ENCODE data around the gene EXT2. TPM values are rescaled to one million over a fixed set of nuclear protein-coding genes. Genes with fewer than 3 reads are reported as not detected.
A peak's percentile ranks its signal among the peaks of the same experiment; 100 is the strongest.

The EXT2 gene
- polyA plus RNA-seq, 3 donors from 2014 or later, result 58.8 to 95.5 (median 59.5) TPM

DNA sequence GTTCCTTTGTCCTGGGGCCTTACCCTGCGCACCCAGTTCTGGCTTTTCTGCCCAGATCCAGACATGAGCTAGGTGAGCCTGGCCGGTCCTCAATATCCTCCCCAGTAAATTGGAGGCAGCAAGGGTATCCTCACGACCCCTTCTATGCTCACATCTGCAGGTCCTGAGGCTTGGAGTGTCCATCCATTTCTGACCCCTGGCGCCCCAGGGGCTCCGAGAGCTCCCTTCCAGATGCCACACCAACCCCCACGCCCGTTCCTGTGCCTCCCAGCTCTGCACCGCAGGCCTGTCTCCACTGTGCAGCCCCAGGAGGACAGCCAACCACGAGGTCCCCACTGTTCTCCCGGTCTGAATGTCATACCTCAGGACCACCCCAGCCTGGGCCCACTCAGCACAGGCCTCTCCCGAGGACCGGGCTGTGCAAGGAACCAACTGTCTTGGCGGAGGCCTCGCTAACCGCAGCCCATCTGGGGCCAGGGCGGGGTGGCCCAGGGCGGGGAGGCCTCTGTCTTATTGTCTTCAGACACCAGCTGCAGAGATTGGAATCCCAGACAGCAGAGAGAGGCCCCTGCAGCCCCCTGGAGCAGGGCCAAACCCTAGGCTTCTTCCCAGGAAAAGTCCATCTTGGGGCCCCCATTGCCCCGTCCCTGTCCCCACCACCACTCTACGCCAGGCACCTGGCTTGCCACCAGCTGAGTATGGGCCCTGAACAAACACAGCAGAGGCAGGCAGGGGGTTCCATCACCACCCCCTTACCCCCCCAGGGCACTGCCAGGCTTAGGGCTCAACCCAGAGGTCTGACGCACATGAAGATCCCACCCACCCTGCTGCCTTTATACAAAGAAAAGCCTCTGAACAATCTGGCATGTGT lies 175.2 kb downstream of the EXT2 start:
- Mint-ChIP-seq H3K4me3 (no peak overlapping the region), H3K27me3 (ENCODE audit: low read depth in 3 of 3) (peaks cover 0 to 6% (median 0%) of the 10 kb centered on the region in 3 donors), H3K27ac (no peak overlapping the region), H3K9me3 (no peaks in the 10 kb centered on the region), H3K36me3 (no peaks in the 10 kb centered on the region), H3K4me1 (no peaks in the 10 kb centered on the region)
- DNase-seq, result no peak

DNA sequence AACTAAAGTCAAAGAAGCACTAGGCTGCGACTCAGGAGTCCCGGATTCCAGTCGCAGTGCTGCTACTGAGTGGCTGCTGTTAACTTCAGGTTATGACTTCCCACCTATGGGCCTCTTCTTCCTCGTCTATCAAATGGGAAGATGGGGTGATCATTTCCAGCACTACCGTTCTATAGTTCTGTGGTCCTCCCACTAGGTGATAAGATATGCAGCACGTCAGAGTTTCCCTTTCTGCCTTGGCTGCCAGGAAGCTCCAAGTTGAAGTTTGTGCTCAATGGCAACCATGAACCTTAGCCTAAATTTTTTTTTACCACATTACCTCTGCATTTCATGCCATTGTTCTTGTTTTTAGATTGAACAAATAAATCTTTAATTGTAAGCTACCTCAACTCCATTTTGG lies 175.8 kb downstream of the EXT2 start:
- DNase-seq, result no peak
- Mint-ChIP-seq H3K27ac (peak overlapping the region in 1 of 6 donors; percentile 20), H3K27me3 (ENCODE audit: low read depth in 3 of 3) (peaks cover 0 to 6% (median 0%) of the 10 kb centered on the region in 3 donors), H3K36me3 (no peaks in the 10 kb centered on the region), H3K9me3 (no peaks in the 10 kb centered on the region), H3K4me3 (no peak overlapping the region), H3K4me1 (no peaks in the 10 kb centered on the region)

GRCh38 chr11:44274404-44274803 lies 178.9 kb downstream of the EXT2 start:
- H3K27me3 Mint-ChIP-seq (ENCODE audit: low read depth in 3 of 3), result peaks cover 0 to 4% (median 2%) of the 10 kb centered on the region in 3 donors
- no peaks in the 10 kb centered on the region for H3K4me1 Mint-ChIP-seq
- no peaks in the 10 kb centered on the region for H3K9me3 Mint-ChIP-seq
- H3K36me3 Mint-ChIP-seq, result no peaks in the 10 kb centered on the region
- H3K27ac Mint-ChIP-seq, result no peak overlapping the region
- DNase-seq, result no peak
- H3K4me3 Mint-ChIP-seq, result no peak overlapping the region

- no peak overlapping the region for H3K4me3 Mint-ChIP-seq
- H3K4me1 Mint-ChIP-seq, result no peaks in the 10 kb centered on the region
- H3K27ac Mint-ChIP-seq, result no peak overlapping the region
- H3K27me3 Mint-ChIP-seq (ENCODE audit: low read depth in 3 of 3), result peaks cover 0 to 4% (median 2%) of the 10 kb centered on the region in 3 donors
- no peaks in the 10 kb centered on the region for H3K36me3 Mint-ChIP-seq
- no peak for DNase-seq
- H3K9me3 Mint-ChIP-seq, result no peaks in the 10 kb centered on the region
Observed at GRCh38 chr11:44275241-44275640, 179.8 kb downstream of the EXT2 start.

DNA sequence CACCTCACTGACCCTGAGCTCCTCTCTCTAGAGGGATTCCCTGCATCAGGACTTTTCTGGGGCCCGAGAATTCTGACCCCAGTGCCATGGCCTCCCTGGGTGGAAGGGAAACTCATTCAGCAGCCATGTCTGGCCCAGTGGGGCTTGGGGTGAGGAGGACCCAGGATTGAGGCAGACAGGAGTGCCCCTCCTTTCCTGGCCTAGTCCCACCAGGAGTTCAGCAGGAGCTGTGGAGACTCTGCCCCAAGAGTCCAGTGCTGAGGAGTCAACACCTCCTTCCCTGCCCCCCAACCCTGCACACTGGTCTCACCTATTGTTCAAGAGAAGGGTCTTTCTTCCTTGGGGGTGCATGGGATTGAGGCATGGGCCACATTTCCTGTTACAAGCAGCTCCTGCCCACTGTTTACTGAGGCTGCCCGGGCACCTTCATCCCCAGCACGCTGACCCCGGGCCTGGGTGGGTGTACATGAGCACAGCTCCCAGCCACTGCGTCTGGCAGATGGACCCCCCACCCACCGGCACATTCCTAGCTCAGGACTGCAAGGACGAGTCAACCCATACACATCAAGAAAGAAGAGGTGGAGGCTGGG lies 180.6 kb downstream of the EXT2 start:
- no peaks in the 10 kb centered on the region for H3K4me1 Mint-ChIP-seq
- peaks cover 0 to 4% (median 3%) of the 10 kb centered on the region in 3 donors for H3K27me3 Mint-ChIP-seq (ENCODE audit: low read depth in 3 of 3)
- H3K9me3 Mint-ChIP-seq, result no peaks in the 10 kb centered on the region
- no peak for DNase-seq
- no peak overlapping the region for H3K4me3 Mint-ChIP-seq
- no peaks in the 10 kb centered on the region for H3K36me3 Mint-ChIP-seq
- no peak overlapping the region for H3K27ac Mint-ChIP-seq

DNA sequence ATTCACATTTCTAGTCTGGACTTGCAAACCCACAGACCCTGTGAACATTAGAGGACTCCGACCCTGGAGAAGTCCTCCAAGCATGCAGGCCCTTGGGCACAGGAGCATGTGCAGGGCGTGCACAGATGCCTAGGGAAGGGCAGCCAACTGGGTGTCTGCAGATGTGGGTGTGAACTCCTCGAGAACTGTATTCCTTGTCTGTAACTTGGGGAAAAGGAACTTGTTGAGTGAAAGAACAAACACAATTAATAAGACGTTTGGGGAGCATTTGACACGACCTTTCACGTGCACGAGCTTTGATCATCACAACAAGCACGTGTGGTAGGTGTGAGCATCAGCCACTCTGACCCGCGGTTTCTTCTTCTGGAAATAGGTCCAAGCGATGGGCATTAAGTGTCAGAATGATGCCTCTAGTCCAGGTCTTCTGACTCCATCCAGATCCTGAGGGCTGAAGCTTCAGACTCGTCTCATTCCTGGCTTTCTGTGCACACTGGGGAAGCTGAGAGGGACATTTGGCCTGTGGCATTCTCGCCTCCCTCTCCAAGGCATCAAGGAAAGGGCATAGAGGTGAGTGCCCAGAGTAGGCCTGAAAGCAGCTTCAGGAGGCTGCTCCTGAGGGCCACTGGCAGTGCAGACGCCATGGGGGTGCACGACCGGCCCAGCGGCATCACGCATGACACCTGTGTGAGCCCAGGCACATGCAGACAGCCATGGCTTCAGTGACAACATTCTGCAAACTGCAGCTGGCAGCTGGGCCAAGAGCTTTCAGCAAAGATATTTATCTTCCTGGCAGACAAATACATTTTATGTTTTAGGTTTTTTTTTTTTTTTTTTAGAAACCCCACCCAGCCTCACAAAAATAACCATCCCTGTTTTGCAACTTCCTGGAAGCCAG lies 182.0 kb downstream of the EXT2 start:
- DNase-seq, result no peak
- Mint-ChIP-seq H3K4me3 (no peak overlapping the region), H3K27ac (no peak overlapping the region), H3K27me3 (ENCODE audit: low read depth in 3 of 3) (peaks cover 0 to 6% (median 5%) of the 10 kb centered on the region in 3 donors), H3K4me1 (no peaks in the 10 kb centered on the region), H3K9me3 (no peaks in the 10 kb centered on the region), H3K36me3 (no peaks in the 10 kb centered on the region)

DNA sequence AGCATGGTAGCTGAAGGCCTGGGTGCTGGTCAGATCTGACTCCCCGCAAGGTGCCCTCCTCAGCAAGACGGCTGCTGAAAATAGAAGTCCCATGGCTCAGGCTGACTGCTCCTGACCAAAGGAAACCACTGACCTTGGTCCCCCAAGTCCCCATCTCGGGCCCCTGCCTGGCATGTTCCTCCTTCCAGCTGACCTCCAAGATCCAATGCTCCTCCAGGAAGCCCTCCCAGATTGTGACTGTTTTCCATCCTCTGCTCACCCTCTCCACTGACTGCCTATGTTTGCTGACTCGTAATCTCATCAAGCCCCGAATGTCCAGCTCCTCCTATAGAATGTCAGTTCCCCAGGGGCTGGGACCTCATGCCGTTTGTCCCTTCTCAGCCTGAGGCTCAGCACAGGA lies 184.0 kb downstream of the EXT2 start:
- Mint-ChIP-seq H3K27me3 (ENCODE audit: low read depth in 3 of 3) (peaks cover 0 to 6% (median 3%) of the 10 kb centered on the region in 3 donors), H3K4me3 (no peak overlapping the region), H3K36me3 (no peaks in the 10 kb centered on the region), H3K9me3 (no peaks in the 10 kb centered on the region), H3K27ac (no peak overlapping the region), H3K4me1 (no peaks in the 10 kb centered on the region)
- no peak for DNase-seq

- no peak overlapping the region for H3K27ac Mint-ChIP-seq
Observed at GRCh38 chr11:44280257-44280656, 184.8 kb downstream of the EXT2 start.

DNA sequence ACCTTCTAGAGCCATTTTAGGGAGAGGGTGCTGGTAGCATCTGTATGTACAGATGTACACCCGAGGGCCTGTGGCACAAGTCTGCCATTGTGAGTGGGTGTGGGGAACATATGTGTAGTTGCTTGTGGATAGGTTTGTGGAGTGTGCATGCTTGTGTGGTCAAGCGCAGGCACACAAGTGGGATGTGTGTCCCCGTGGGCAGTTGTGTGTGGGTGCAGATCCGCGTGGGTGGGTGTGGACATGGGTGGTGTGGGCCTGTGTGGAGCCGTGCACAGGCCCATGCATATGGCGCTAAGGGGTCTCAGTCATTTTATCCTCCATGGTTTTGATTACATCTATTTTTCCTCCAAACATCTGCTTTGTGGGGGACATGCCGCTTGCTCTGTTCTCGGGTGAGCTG lies 185.7 kb downstream of the EXT2 start:
- H3K27ac Mint-ChIP-seq, result no peak overlapping the region
- DNase-seq, result no peak

More at GRCh38 chr11:44280257-44280656, 184.8 kb downstream of the EXT2 start:
- H3K4me1 Mint-ChIP-seq, result no peaks in the 10 kb centered on the region
- H3K36me3 Mint-ChIP-seq, result no peaks in the 10 kb centered on the region
- H3K27me3 Mint-ChIP-seq (ENCODE audit: low read depth in 3 of 3), result peaks cover 0 to 6% (median 3%) of the 10 kb centered on the region in 3 donors
- H3K4me3 Mint-ChIP-seq, result no peak overlapping the region
- no peaks in the 10 kb centered on the region for H3K9me3 Mint-ChIP-seq
- no peak for DNase-seq

GRCh38 chr11:44282620-44283019 lies 187.1 kb downstream of the EXT2 start:
- Mint-ChIP-seq H3K27ac (no peak overlapping the region), H3K36me3 (no peaks in the 10 kb centered on the region), H3K9me3 (no peaks in the 10 kb centered on the region), H3K4me1 (no peaks in the 10 kb centered on the region), H3K27me3 (ENCODE audit: low read depth in 3 of 3) (peaks cover 1 to 8% (median 2%) of the 10 kb centered on the region in 3 donors), H3K4me3 (no peak overlapping the region)
- DNase-seq, result no peak

More for the DNA sequence above, 185.7 kb downstream of the EXT2 start:
- peaks cover under 1 to 6% (median 3%) of the 10 kb centered on the region in 3 donors for H3K27me3 Mint-ChIP-seq (ENCODE audit: low read depth in 3 of 3)
- no peak overlapping the region for H3K4me3 Mint-ChIP-seq
- no peaks in the 10 kb centered on the region for H3K36me3 Mint-ChIP-seq
- no peaks in the 10 kb centered on the region for H3K4me1 Mint-ChIP-seq
- no peaks in the 10 kb centered on the region for H3K9me3 Mint-ChIP-seq

DNA sequence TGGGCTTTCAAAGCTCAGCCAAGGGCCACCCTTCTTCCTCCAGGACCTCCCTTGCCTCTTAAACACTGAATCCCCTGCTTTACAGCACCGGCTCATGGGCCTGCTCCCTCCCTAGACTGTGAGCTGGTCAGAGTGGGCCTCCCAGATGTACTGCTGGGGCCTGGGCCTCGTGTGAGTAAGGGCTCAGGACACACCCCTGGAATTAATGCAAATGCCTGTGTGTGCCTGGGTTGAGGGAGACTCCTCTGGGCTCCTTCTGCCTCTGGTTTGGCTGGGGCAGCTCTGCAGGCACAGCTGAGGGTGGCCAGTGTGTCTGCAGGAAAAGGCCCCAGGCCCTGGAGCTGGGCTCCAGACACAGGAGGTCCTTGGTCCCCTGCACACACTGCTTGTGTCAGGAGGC lies 190.3 kb downstream of the EXT2 start:
- Mint-ChIP-seq H3K9me3 (no peaks in the 10 kb centered on the region), H3K27me3 (ENCODE audit: low read depth in 3 of 3) (peaks cover 1 to 6% (median 2%) of the 10 kb centered on the region in 3 donors), H3K27ac (no peak overlapping the region), H3K4me3 (no peak overlapping the region), H3K36me3 (no peaks in the 10 kb centered on the region), H3K4me1 (no peaks in the 10 kb centered on the region)
- DNase-seq, result no peak

DNA sequence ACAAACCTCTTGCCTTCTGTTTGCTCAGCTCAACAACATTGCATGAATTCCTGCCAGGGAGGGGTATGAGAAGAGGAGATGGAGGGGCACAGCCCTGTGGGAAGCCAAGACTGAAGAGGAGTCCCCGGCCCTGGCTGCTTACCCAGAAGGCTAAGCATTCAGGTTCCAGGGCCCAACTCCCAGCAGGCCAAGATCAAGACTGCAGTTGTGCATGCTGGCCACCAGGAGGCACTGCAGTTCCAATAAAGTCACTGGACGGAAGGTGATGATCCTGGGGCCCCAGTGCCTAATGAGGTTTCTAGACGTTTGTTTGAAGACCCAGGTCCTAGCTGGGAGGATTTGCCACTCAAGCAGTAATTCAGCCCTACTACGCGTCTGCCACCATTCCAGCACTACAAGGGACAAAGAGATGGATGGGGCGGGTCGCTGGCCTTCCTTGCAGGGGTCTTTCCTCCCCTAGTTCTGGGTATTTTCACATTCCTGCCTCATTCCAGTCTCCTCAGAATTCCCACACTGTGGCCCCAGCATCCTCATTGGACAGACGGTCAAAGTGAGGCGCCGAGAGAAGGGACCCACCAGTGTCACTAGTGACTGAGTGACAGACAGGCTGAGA lies 190.9 kb downstream of the EXT2 start:
- H3K9me3 Mint-ChIP-seq, result no peaks in the 10 kb centered on the region
- H3K36me3 Mint-ChIP-seq, result no peaks in the 10 kb centered on the region
- H3K4me3 Mint-ChIP-seq, result no peak overlapping the region
- H3K4me1 Mint-ChIP-seq, result no peaks in the 10 kb centered on the region
- no peak overlapping the region for H3K27ac Mint-ChIP-seq
- H3K27me3 Mint-ChIP-seq (ENCODE audit: low read depth in 3 of 3), result peaks cover 1 to 2% (median 2%) of the 10 kb centered on the region in 3 donors
- DNase-seq, result peak; percentile 21 to 37 (median 22)

DNA sequence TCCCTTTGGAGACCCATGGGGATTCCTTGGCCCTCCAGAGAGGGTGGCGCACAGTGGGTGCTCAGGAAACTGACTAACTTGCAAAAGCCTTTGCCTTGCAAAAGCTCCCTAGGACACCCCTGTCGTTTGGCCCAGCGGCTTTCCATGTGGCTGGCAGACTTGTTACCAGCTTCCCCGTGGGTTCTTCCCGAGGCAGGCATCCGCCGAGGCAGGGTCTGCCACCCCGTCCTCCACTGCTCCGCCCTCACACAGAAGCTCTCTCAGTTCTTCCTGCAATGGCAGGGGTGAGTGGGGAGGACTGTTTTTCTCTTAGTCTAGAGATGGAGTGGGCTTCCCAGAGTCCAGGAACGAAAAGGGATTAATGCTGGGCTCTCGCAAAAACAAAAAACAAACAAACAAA lies 191.4 kb downstream of the EXT2 start:
- Mint-ChIP-seq H3K4me3 (no peak overlapping the region), H3K36me3 (no peaks in the 10 kb centered on the region), H3K4me1 (no peaks in the 10 kb centered on the region), H3K27me3 (ENCODE audit: low read depth in 3 of 3) (peaks cover 1 to 2% (median 2%) of the 10 kb centered on the region in 3 donors), H3K9me3 (no peaks in the 10 kb centered on the region), H3K27ac (no peak overlapping the region)
- DNase-seq, result no peak

Data from immature natural killer cell (primary cell).